A549 (cell line): ENCODE data around the gene SFXN3. TPM values are rescaled to one million over a fixed set of nuclear protein-coding genes. Genes with fewer than 3 reads are reported as not detected.
"Not testable (repeated sequence)": the region's sequence is repeated elsewhere in the genome, so short reads cannot be mapped to it uniquely, and the experiment has no call there.

ENCODE experiments used
- ATAC-seq, 2 experiments: fragments of 200-7000 bp in 1 of 2; fragments of >200 bp in 1 of 2; cut with Nextera tagmentation in 1 of 2; cut with Tn5 transposase in 1 of 2; 3 replicates each; pipeline versions ENCODE4 v1.8.0 to v1.9.1; 2018 to 2020; ENCODE audit warnings: mild to moderate bottlenecking in 1 of 2, moderate library complexity in 1 of 2
- CTCF ChIA-PET: fragments of 300-600 bp; sonication (Branson Sonifier 250); formaldehyde crosslinking; extraction: SDS; loops from one replicate; lab custom pipeline; 2021; ENCODE audit warnings: antibody characterized with exemption, inconsistent platforms; lab: Yijun Ruan, JAX
- POLR2A ChIA-PET: fragments of 350-600 bp; formaldehyde crosslinking; extraction: SDS; loops from one replicate; lab custom pipeline; 2021; ENCODE audit warnings: antibody characterized with exemption, inconsistent platforms; lab: Yijun Ruan, JAX
- DNase-seq, 2 experiments: peaks; one replicate each; pipeline versions ENCODE4 v3.0.0 to v3.0.0-alpha.2; 2011 to 2016; ENCODE audit warnings: low read depth in 1 of 2, low spot score in 1 of 2
- FAIRE-seq: peaks from 2 replicates; lab custom pipeline; 2011; peaks lifted over from hg19 to GRCh38; lab: Jason Lieb, UNC
- H3K27ac ChIP-seq, 2 experiments: fragments of >200 bp; sonication (Bioruptor Twin); formaldehyde crosslinking; 3 replicates each; pipeline ENCODE4 v1.5.1; 2016 to 2017
- H3K4me1 ChIP-seq: fragments of >200 bp; sonication (Bioruptor Twin); formaldehyde crosslinking; 3 replicates; pipeline ENCODE4 v1.6.1; 2016
- H3K4me2 ChIP-seq: fragments of >200 bp; sonication (Bioruptor Twin); formaldehyde crosslinking; 3 replicates; pipeline ENCODE4 v1.6.1; 2016
- H3K4me3 ChIP-seq: fragments of >200 bp; sonication (Bioruptor Twin); formaldehyde crosslinking; 3 replicates; pipeline ENCODE4 v1.5.1; 2016
- H3K9me3 ChIP-seq: fragments of >200 bp; sonication (Bioruptor Twin); formaldehyde crosslinking; 3 replicates; pipeline ENCODE4 v1.6.1; 2016
- FOSL2 ChIP-seq, 2 experiments: fragments of 450-650 bp in 1 of 2; fragments of >200 bp in 1 of 2; sonication (Bioruptor Twin) in 1 of 2; formaldehyde crosslinking; IDR thresholded peaks; 2 replicates each; pipeline versions ENCODE4 v1.5.0 to v1.6.1; 2016 to 2020; ENCODE audit warnings: mild to moderate bottlenecking in 1 of 2, moderate library complexity in 1 of 2
- GATA3 ChIP-seq: IDR thresholded peaks from 2 replicates; pipeline ENCODE4 v1.6.1; 2012; ENCODE audit warnings: borderline replicate concordance
- HEYL ChIP-seq: fragments of 250-450 bp; sonication (Bioruptor Pico); IDR thresholded peaks from 2 replicates; pipeline ENCODE4 v1.8.0; 2021; ENCODE audit warnings: mild to moderate bottlenecking, moderate library complexity
- HOXB13 ChIP-seq: fragments of 250-450 bp; sonication (Bioruptor Pico); IDR thresholded peaks from 2 replicates; pipeline ENCODE4 v1.5.0; 2020; ENCODE audit warnings: low read depth, mild to moderate bottlenecking, moderate library complexity
- JUN ChIP-seq, 2 experiments: fragments of >200 bp; sonication (Bioruptor Twin); formaldehyde crosslinking; IDR thresholded peaks; 2 replicates in 1 of 2; 3 replicates in 1 of 2; pipeline ENCODE4 v1.6.1; 2016 to 2017
- MAX ChIP-seq: IDR thresholded peaks from 2 replicates; pipeline ENCODE4 v1.6.1; 2012
- MYC ChIP-seq: IDR thresholded peaks from 2 replicates; pipeline ENCODE4 v1.6.1; 2012; ENCODE audit warnings: mild to moderate bottlenecking, inconsistent platforms, low read length, improper control_type of control experiment, borderline replicate concordance
- NPAS2 ChIP-seq: fragments of 250-450 bp; sonication (Bioruptor Pico); IDR thresholded peaks from 2 replicates; pipeline ENCODE4 v1.8.0; 2022; ENCODE audit warnings: mild to moderate bottlenecking, moderate library complexity, borderline replicate concordance
- POLR2A ChIP-seq: IDR thresholded peaks from 2 replicates; pipeline ENCODE4 v1.6.1; 2012; ENCODE audit warnings: mild to moderate bottlenecking, low read length
- RCOR1 ChIP-seq: fragments of 150-350 bp; IDR thresholded peaks from 2 replicates; pipeline ENCODE4 v1.6.1; 2014; ENCODE audit warnings: antibody characterized with exemption, low read length, low read depth
- TP53 ChIP-seq: fragments of 250-450 bp; sonication (Bioruptor Pico); IDR thresholded peaks from 2 replicates; pipeline ENCODE4 v1.5.0; 2021; ENCODE audit warnings: mild to moderate bottlenecking, moderate library complexity
- WGBS: methylation state at CpG from one replicate; pipeline ENCODE4 v1.1.6; 2017; ENCODE audit errors: missing lambda C conversion rate; 5-methylcytosine and 5-hydroxymethylcytosine counted together
- polyA plus RNA-seq, 4 experiments: library from polyadenylated mRNA; depleted of rRNA in 3 of 4; stranded (reverse); fragments of >200 nt; fragmentation: RNase III in 1 of 4; extraction: RNeasy Plus Mini Kit Qiagen cat#74134 plus additional on column Dnase treatment in 1 of 4; gene quantifications; 2 replicates in 3 of 4; 3 replicates in 1 of 4; pipeline ENCODE4 v1.2.3, GENCODE V29; 2011 to 2017

The SFXN3 gene
- polyA plus RNA-seq, 2 of the 4 experiments (the other 2 are of a cell fraction), result 26.3 to 33.7 TPM

GRCh38 chr10:101030496-101031127 lies 422 bp upstream of the SFXN3 start (continued):
- TF ChIP-seq MYC, result no peak
- TF ChIP-seq HOXB13 (CRISPR knock-in tag), result no peak
- TF ChIP-seq NPAS2, result no peak
- no peak for TF ChIP-seq JUN (IDR thresholded peaks at IDR 0.05)

- peak overlapping the region; percentile 96 for H3K4me2 ChIP-seq
- POLR2A ChIA-PET, result interaction anchor here (0.6 to 2.3 kb wide), 6 partner anchors 11 to 772 kb away, joined by 3 to 18 read pairs (median 4); partner anchors contain the start of gene KAZALD1
- DNase-seq (peak; percentile 54 to 65), ATAC-seq (peak; percentile 52 to 55), FAIRE-seq (no peak)
- H3K4me1 ChIP-seq, result peaks cover 27% of the 10 kb centered on the region
- H3K9me3 ChIP-seq, result no peaks in the 10 kb centered on the region
- H3K4me3 ChIP-seq, result peak overlapping the region; percentile 77
- CTCF ChIA-PET, result interaction anchor here (2.1 to 59.3 kb wide), 7 partner anchors 9 to 110 kb away, joined by 5 to 2364 read pairs (median 73); partner anchors contain the start of genes KAZALD1, LZTS2 and SEMA4G
- TF ChIP-seq POLR2A (peak; percentile 29; the same call in 1 of the 2 replicates), HEYL (CRISPR knock-in tag) (no peak), RCOR1 (no peak), MAX (peak; percentile 39; the same call in 1 of the 2 replicates)
- WGBS, result 0% methylated on average over 7 of the region's 47 CpGs
- peak overlapping the region; percentile 75 to 92 for H3K27ac ChIP-seq
These were observed 982 bp downstream of the SFXN3 start for GRCh38 chr10:101031796-101032636.

GRCh38 chr10:101032637-101033224 lies 1.7 kb downstream of the SFXN3 start:
- Histone ChIP-seq H3K4me1 (peaks cover 27% of the 10 kb centered on the region), H3K4me2 (peak overlapping the region; percentile 96), H3K27ac (peak overlapping the region; percentile 75 to 92), H3K4me3 (peak overlapping the region; percentile 77), H3K9me3 (no peaks in the 10 kb centered on the region)
- DNase-seq, result peak; percentile 53 to 65
- 6% methylated on average over 6 of the region's 6 CpGs for WGBS
- peak; percentile 75 for TF ChIP-seq GATA3
- TF ChIP-seq MAX, result 0 out of 2 replicates have a peak, but pooled peaks have one; percentile 28
- TF ChIP-seq RCOR1, result no peak
- no peak for TF ChIP-seq FOSL2 (IDR thresholded peaks at IDR 0.05)
- peak; percentile 39; the same call in 1 of the 2 replicates for TF ChIP-seq FOSL2 (CRISPR knock-in tag; IDR thresholded peaks at IDR 0.05)
- FAIRE-seq, result no peak
- ChIA-PET CTCF (interaction anchor here (1.0 to 59.3 kb wide), 7 partner anchors 8 to 110 kb away, joined by 5 to 2364 read pairs (median 73); partner anchors contain the start of genes KAZALD1, LZTS2 and SEMA4G), POLR2A (interaction anchor here (0.6 to 2.3 kb wide), 5 partner anchors 10 to 772 kb away, joined by 3 to 18 read pairs (median 4); no protein-coding TSS in a partner anchor)
- ATAC-seq, result peak; percentile 51 to 59

GRCh38 chr10:101033276-101033675 lies 2.2 kb downstream of the SFXN3 start:
- TF ChIP-seq TP53 (CRISPR knock-in tag), result no peak
- TF ChIP-seq, all 56 proteins: peak for 0
- H3K4me1 ChIP-seq, result peaks cover 27% of the 10 kb centered on the region
- ChIA-PET POLR2A (interaction anchor here (1.4 kb wide), 1 partner anchor 19 kb away, joined by 3 read pairs; no protein-coding TSS in a partner anchor), CTCF (interaction anchor here (1.0 to 59.3 kb wide), 5 partner anchors 9 to 109 kb away, joined by 6 to 2364 read pairs (median 145); partner anchors contain the start of genes KAZALD1 and LZTS2)
- H3K27ac ChIP-seq, result peak overlapping the region; percentile 75 to 92
- H3K9me3 ChIP-seq, result no peaks in the 10 kb centered on the region
- ATAC-seq (no peak), FAIRE-seq (no peak), DNase-seq (no peak)
- peak overlapping the region; percentile 77 for H3K4me3 ChIP-seq
- H3K4me2 ChIP-seq, result peak overlapping the region; percentile 96
- WGBS, result 69% methylated on average over 3 of the region's 3 CpGs

- DNase-seq, H3K4me3 ChIP-seq, H3K27ac ChIP-seq, H3K9me3 ChIP-seq, ATAC-seq, FAIRE-seq, H3K4me2 ChIP-seq: not testable (repeated sequence)
- WGBS, result 92% methylated on average over 4 of the region's 4 CpGs
- ChIA-PET POLR2A (interaction anchor here (1.1 kb wide), 1 partner anchor 9 kb away, joined by 3 read pairs; no protein-coding TSS in a partner anchor), CTCF (interaction anchor here (1.0 to 59.3 kb wide), 5 partner anchors 17 to 108 kb away, joined by 4 to 2364 read pairs (median 145); partner anchors contain the start of genes KAZALD1 and LZTS2)
- H3K4me1 ChIP-seq, result peaks cover 19% of the 10 kb centered on the region
These were observed 3.4 kb downstream of the SFXN3 start for GRCh38 chr10:101034404-101034803.
